NCI-H1436 (cell line): ENCODE measurements around the gene HPCAL1.
A peak's percentile ranks its signal among the peaks of the same experiment; 100 is the strongest.

ENCODE experiments used
- DNase-seq: peaks from one replicate; lab custom pipeline; 2025; lab: John Stamatoyannopoulos, UW

HPCAL1 gene

GRCh38 chr2:10407432-10407831 is 104.7 kb downstream of the HPCAL1 start:
- DNase-seq: no peak

- DNase-seq: no peak
Observed at GRCh38 chr2:10407841-10408648, 105.3 kb downstream of the HPCAL1 start.

- DNase-seq: peak; percentile 88
Observed at GRCh38 chr2:10408649-10409579, 106.2 kb downstream of the HPCAL1 start.

- DNase-seq: no peak
Observed at GRCh38 chr2:10410001-10410822, 107.5 kb downstream of the HPCAL1 start.

GRCh38 chr2:10410823-10411437 is 108.2 kb downstream of the HPCAL1 start:
- DNase-seq: no peak

- DNase-seq: no peak
Observed at GRCh38 chr2:10411557-10411956, 108.9 kb downstream of the HPCAL1 start.

- DNase-seq: no peak
Observed at GRCh38 chr2:10412380-10412779, 109.7 kb downstream of the HPCAL1 start.

GRCh38 chr2:10413503-10413902 is 110.8 kb downstream of the HPCAL1 start:
- no peak for DNase-seq

- DNase-seq: no peak
Observed at GRCh38 chr2:10413991-10414451, 111.3 kb downstream of the HPCAL1 start.

- DNase-seq: no peak
Observed at GRCh38 chr2:10414591-10414990, 111.9 kb downstream of the HPCAL1 start.

GRCh38 chr2:10415048-10415447 is 112.3 kb downstream of the HPCAL1 start:
- no peak for DNase-seq

- DNase-seq: no peak
Observed at GRCh38 chr2:10415640-10416039, 112.9 kb downstream of the HPCAL1 start.

- DNase-seq: no peak
Observed at GRCh38 chr2:10417551-10418335, 115.0 kb downstream of the HPCAL1 start.

GRCh38 chr2:10419553-10420257 is 117.0 kb downstream of the HPCAL1 start:
- DNase-seq: no peak

GRCh38 chr2:10422251-10422650 is 119.5 kb downstream of the HPCAL1 start:
- no peak for DNase-seq

GRCh38 chr2:10422732-10423399 is 120.2 kb downstream of the HPCAL1 start:
- no peak for DNase-seq

- DNase-seq: no peak
Observed at GRCh38 chr2:10423400-10423774, 120.7 kb downstream of the HPCAL1 start.

GRCh38 chr2:10424051-10424450 is 121.3 kb downstream of the HPCAL1 start:
- no peak for DNase-seq

GRCh38 chr2:10424916-10425505 is 122.3 kb downstream of the HPCAL1 start:
- DNase-seq: no peak
